HepG2 (cell line): ENCODE data around the gene LAMB4.

Experiments used
- KLF13 ChIP-seq: sonication (generic); formaldehyde crosslinking; IDR thresholded peaks from 2 replicates; pipeline ENCODE4 v1.4.0; 2020; ENCODE audit warnings: mild to moderate bottlenecking, missing genetic modification reagents
- TF ChIP-seq, protein P1 (sequence below): sonication (generic); formaldehyde crosslinking; IDR thresholded peaks from 2 replicates; pipeline ENCODE4 v1.4.0; 2020; ENCODE audit warnings: mild to moderate bottlenecking, low read depth, missing genetic modification reagents

GRCh38 chr7:108158776-108159175 lies 28.6 kb upstream of the LAMB4 start:
- TF ChIP-seq KLF13: no peak
- TF ChIP-seq, protein P1, sequence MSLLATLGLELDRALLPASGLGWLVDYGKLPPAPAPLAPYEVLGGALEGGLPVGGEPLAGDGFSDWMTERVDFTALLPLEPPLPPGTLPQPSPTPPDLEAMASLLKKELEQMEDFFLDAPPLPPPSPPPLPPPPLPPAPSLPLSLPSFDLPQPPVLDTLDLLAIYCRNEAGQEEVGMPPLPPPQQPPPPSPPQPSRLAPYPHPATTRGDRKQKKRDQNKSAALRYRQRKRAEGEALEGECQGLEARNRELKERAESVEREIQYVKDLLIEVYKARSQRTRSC (CRISPR knock-in tag): no peak
